Memory B cell (primary cell): ENCODE measurements around the gene GAGE2A.

Experiments
- ATAC-seq: fragments of 150-1000 bp; cut with Tn5 transposase; 2 replicates; pipeline ENCODE4 v1.10.0; 2021; ENCODE audit warnings: low read depth, mild to moderate bottlenecking, moderate library complexity
- DNase-seq, 2 donors: peaks; one replicate each; pipeline ENCODE4 v3.0.0; 2022; ENCODE audit warnings: low spot score in 2 of 2
- H3K27ac Mint-ChIP-seq: one replicate; pipeline ENCODE4 v1.8.0; 2022; ENCODE audit warnings: mild to moderate bottlenecking, moderate library complexity, mixed read lengths
- H3K27me3 Mint-ChIP-seq: one replicate; pipeline ENCODE4 v1.8.0; 2022; ENCODE audit warnings: mixed read lengths
- H3K36me3 Mint-ChIP-seq: one replicate; pipeline ENCODE4 v1.8.0; 2022; ENCODE audit warnings: mild to moderate bottlenecking, mixed read lengths
- H3K4me1 Mint-ChIP-seq: one replicate; pipeline ENCODE4 v1.8.0; 2022; ENCODE audit warnings: mixed read lengths
- H3K4me3 Mint-ChIP-seq: one replicate; pipeline ENCODE4 v1.8.0; 2022; ENCODE audit warnings: mild to moderate bottlenecking, moderate library complexity, mixed read lengths
- H3K9me3 Mint-ChIP-seq: one replicate; pipeline ENCODE4 v1.8.0; 2022; ENCODE audit warnings: mixed read lengths

Gene GAGE2A

DNA sequence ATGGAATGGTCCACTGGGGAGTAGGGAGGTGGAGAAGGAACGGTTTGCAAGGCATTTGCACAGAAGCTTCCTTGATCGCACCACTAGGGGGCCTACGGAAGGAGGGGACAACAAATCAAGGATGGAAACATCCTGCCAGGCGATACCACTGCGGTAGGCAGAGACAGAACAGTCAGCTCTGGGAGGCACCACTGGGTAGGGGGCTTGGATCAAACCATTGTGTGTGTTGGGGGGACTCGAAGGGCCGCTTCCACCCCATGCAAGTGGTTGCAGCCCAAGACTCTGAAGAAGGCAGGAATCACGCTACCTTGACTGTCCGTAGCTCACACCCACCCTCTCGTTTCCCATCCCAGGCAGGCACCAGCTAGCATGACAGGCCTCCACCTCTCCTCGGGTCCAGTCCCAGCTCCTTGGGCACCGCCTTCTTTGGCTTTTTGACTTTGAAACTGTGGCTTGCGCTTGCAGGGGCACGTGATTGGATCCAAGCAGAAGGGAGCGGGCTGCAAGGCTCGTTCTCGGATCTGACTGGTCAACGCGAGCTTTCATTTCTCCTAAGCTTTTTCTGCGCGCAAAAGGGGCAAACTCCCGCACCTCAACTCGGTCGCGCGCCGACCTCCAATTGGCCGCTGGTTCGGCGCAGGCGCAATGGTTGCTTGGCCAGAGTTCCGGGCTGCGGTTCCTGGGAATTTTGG is 37.9 kb downstream of the GAGE2A start:
- no peak for ATAC-seq
- DNase-seq, result no peak
- Mint-ChIP-seq H3K27me3 (no peaks in the 10 kb centered on the region), H3K9me3 (peaks cover 4% of the 10 kb centered on the region), H3K36me3 (no peaks in the 10 kb centered on the region), H3K4me3 (peak overlapping the region; percentile 72), H3K4me1 (peaks cover 3% of the 10 kb centered on the region), H3K27ac (no peak overlapping the region)

DNA sequence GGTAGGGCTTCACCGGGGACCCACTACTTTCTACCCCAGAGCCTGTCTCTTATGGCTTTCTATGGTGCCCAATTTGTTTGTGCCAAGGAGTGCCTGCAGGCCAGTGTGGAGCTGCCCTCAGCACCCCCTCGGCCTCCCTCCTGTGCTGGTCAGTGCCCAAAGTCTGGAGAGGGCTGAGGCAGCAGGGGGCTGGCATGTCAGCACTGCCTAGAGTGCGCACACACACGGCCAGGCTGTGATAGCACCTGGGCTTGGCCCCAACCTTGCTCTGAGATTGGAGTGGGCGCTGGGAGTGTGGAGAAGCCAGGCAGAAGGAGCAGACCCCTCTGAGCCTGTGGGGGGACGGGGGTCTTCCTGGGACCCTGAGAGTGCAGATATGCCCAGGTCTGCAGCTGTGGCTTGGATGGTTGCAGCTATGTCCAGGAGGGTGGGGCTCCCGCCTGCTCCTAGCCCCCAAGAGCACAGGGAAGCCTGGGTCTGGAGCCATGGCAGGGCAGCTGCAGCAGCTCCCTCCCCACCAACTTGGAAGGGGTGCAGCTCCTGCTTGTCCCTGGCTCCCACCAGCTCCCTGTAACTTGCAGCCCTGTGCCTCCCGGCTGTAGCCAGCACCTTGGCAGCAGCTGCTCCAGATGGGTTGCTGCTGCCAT is 55.8 kb downstream of the GAGE2A start:
- no peaks in the 10 kb centered on the region for H3K9me3 Mint-ChIP-seq
- no peak for DNase-seq
- H3K4me1 Mint-ChIP-seq, result no peaks in the 10 kb centered on the region
- H3K36me3 Mint-ChIP-seq, result no peaks in the 10 kb centered on the region
- no peak for ATAC-seq
- H3K4me3 Mint-ChIP-seq, result no peak overlapping the region
- no peaks in the 10 kb centered on the region for H3K27me3 Mint-ChIP-seq
- H3K27ac Mint-ChIP-seq, result no peak overlapping the region
